ENCODE measurements around the gene CCIN.
"Not testable (repeated sequence)": the region's sequence is repeated elsewhere in the genome, so short reads cannot be mapped to it uniquely, and the experiment has no call there.

- TF ChIP-seq POLR2A, CTCF (IDR thresholded peaks at IDR 0.05): not testable (repeated sequence)
These were observed 7.3 kb downstream of the CCIN start for GRCh38 chr9:36176496-36176895.

Measured in Peyer's patch (tissue), 4 donors.